ENCODE data around the gene RNF144A. TPM values are rescaled to one million over a fixed set of nuclear protein-coding genes. Genes with fewer than 3 reads are reported as not detected.

RNF144A gene
- total and polyA plus RNA-seq, 2 of the 13 experiments (the other 11 are each of a cell fraction or from before 2014, with no cell fraction given) = 13.9 to 16.5 TPM

- no peak overlapping the region for H3K27ac ChIP-seq (ENCODE audit: extremely low read length, insufficient read depth, low read length)
- ATAC-seq (no peak), DNase-seq (ENCODE audit: low spot score) (no peak), FAIRE-seq (no peak)
- H3K9ac ChIP-seq (ENCODE audit: insufficient read depth, low read depth, low read length) = no peak overlapping the region
- H3K36me3 ChIP-seq (replicated peaks in 1 of 2; ENCODE audit: control insufficient read depth in 1 of 2, insufficient read depth in 2 of 2, low read length in 2 of 2) = no peaks in the 10 kb centered on the region; a peak in 2 of 5 replicates
- CTCF ChIA-PET (ENCODE audit: low intra/inter-chr PET ratio, low total read pairs) = no interaction called here
- H3K27me3 ChIP-seq (ENCODE audit: control insufficient read depth in 1 of 2, insufficient read depth in 2 of 2, low read length in 2 of 2) = no peaks in the 10 kb centered on the region
- no peaks in the 10 kb centered on the region for H4K20me1 ChIP-seq (ENCODE audit: insufficient read depth, low read length)
- in situ Hi-C loops (cut with HindIII; ENCODE audit: extremely low pct_ligation_motif_present, low pct_unique_long_range_greater_than_20kb) (no loop called here), intact Hi-C loops (cut with micrococcal nuclease; ENCODE audit: unreplicated experiment) (no loop called here)
- WGBS (ENCODE audit: low lambda C conversion rate) = 96% methylated on average over 5 of the region's 5 CpGs
- no peak overlapping the region for H2AFZ ChIP-seq (ENCODE audit: low read length)
- H3K4me3 ChIP-seq (replicated peaks in 1 of 3; ENCODE audit: insufficient read depth in 1 of 3, low read depth in 2 of 3, low read length in 3 of 3) = no peak overlapping the region
- H3K4me1 ChIP-seq (ENCODE audit: insufficient read depth, low read length) = no peaks in the 10 kb centered on the region
- no TSS peak for BruUV-seq (replicated peaks)
- no peaks in the 10 kb centered on the region for H3K79me2 ChIP-seq (ENCODE audit: insufficient read depth, low read length)
- POLR2A ChIA-PET = no interaction called here
- no peaks in the 10 kb centered on the region for H3K9me3 ChIP-seq (ENCODE audit: low read length)
- TF ChIP-seq ZNF556 (CRISPR knock-in tag; IDR thresholded peaks at IDR 0.05; ENCODE audit: borderline replicate concordance) (no peak), ZNF800 (CRISPR knock-in tag; IDR thresholded peaks at IDR 0.05) (no peak), BATF2 (CRISPR knock-in tag; IDR thresholded peaks at IDR 0.05) (no peak), GFI1 (CRISPR knock-in tag; IDR thresholded peaks at IDR 0.05; ENCODE audit: borderline replicate concordance) (no peak), ZC3H4 (CRISPR knock-in tag; IDR thresholded peaks at IDR 0.05; ENCODE audit: borderline replicate concordance) (no peak), SATB2 (CRISPR knock-in tag; IDR thresholded peaks at IDR 0.05) (no peak), KDM3A (CRISPR knock-in tag; IDR thresholded peaks at IDR 0.05; ENCODE audit: low read depth) (no peak), GATA4 (IDR thresholded peaks at IDR 0.05; ENCODE audit: borderline replicate concordance, low read depth) (no peak), KLF15 (CRISPR knock-in tag; IDR thresholded peaks at IDR 0.05; ENCODE audit: borderline replicate concordance) (no peak), FOXK1 (CRISPR knock-in tag; IDR thresholded peaks at IDR 0.05; ENCODE audit: borderline replicate concordance, low read depth) (no peak), PRPF4 (IDR thresholded peaks at IDR 0.05; ENCODE audit: low read depth, low read length, poor library complexity, severe bottlenecking) (no peak), ZSCAN9 (CRISPR knock-in tag; IDR thresholded peaks at IDR 0.05; ENCODE audit: borderline replicate concordance) (no peak)
- TF ChIP-seq, protein P1, sequence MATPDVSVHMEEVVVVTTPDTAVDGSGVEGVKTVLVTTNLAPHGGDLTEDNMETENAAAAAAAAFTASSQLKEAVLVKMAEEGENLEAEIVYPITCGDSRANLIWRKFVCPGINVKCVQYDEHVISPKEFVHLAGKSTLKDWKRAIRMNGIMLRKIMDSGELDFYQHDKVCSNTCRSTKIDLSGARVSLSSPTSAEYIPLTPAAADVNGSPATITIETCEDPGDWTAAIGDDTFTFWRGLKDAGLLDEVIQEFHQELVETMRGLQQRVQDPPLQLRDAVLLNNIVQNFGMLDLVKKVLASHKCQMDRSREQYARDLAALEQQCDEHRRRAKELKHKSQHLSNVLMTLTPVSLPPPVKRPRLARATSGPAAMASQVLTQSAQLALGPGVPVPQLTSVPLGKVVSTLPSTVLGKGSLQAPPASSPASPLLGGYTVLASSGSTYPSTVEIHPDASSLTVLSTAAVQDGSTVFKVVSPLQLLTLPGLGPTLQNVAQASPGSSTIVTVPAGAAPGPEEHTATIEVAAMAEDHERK (CRISPR knock-in tag; IDR thresholded peaks at IDR 0.05; ENCODE audit: low read depth) = no peak
- TF ChIP-seq, protein P2, sequence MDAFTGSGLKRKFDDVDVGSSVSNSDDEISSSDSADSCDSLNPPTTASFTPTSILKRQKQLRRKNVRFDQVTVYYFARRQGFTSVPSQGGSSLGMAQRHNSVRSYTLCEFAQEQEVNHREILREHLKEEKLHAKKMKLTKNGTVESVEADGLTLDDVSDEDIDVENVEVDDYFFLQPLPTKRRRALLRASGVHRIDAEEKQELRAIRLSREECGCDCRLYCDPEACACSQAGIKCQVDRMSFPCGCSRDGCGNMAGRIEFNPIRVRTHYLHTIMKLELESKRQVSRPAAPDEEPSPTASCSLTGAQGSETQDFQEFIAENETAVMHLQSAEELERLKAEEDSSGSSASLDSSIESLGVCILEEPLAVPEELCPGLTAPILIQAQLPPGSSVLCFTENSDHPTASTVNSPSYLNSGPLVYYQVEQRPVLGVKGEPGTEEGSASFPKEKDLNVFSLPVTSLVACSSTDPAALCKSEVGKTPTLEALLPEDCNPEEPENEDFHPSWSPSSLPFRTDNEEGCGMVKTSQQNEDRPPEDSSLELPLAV (CRISPR knock-in tag; conservative IDR thresholded peaks at IDR 0.05; ENCODE audit: low read depth) = no peak
- TF ChIP-seq, protein P3, sequence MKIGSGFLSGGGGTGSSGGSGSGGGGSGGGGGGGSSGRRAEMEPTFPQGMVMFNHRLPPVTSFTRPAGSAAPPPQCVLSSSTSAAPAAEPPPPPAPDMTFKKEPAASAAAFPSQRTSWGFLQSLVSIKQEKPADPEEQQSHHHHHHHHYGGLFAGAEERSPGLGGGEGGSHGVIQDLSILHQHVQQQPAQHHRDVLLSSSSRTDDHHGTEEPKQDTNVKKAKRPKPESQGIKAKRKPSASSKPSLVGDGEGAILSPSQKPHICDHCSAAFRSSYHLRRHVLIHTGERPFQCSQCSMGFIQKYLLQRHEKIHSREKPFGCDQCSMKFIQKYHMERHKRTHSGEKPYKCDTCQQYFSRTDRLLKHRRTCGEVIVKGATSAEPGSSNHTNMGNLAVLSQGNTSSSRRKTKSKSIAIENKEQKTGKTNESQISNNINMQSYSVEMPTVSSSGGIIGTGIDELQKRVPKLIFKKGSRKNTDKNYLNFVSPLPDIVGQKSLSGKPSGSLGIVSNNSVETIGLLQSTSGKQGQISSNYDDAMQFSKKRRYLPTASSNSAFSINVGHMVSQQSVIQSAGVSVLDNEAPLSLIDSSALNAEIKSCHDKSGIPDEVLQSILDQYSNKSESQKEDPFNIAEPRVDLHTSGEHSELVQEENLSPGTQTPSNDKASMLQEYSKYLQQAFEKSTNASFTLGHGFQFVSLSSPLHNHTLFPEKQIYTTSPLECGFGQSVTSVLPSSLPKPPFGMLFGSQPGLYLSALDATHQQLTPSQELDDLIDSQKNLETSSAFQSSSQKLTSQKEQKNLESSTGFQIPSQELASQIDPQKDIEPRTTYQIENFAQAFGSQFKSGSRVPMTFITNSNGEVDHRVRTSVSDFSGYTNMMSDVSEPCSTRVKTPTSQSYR (CRISPR knock-in tag; IDR thresholded peaks at IDR 0.05; ENCODE audit: borderline replicate concordance) = no peak
- H3K4me2 ChIP-seq (ENCODE audit: low read depth, low read length) = no peak overlapping the region
Measured at GRCh38 chr2:6972067-6972710, 55.0 kb downstream of the RNF144A start.

All from HepG2 (cell line).